Transverse colon (tissue), 4 donors: ENCODE measurements around the gene TMEM175.

Source experiments
- CTCF ChIP-seq, 5 experiments: fragments of 200-600 bp in 3 of 5; fragments of 450-650 bp in 2 of 5; sonication (generic) in 3 of 5; IDR thresholded peaks; 1 replicate in 2 of 5; 2 replicates in 3 of 5; pipeline ENCODE4 v1.5.1; 2016 to 2017; ENCODE audit warnings: antibody characterized with exemption in 5 of 5, inconsistent platforms in 3 of 5, mild to moderate bottlenecking in 2 of 5, moderate library complexity in 1 of 5
- EP300 ChIP-seq: sonication (generic); formaldehyde crosslinking; IDR thresholded peaks from one replicate; pipeline ENCODE4 v1.6.1; 2017; ENCODE audit warnings: antibody characterized with exemption, low read depth
- POLR2A ChIP-seq: fragments of 450-650 bp; IDR thresholded peaks from one replicate; pipeline ENCODE4 v1.6.1; 2016; ENCODE audit warnings: antibody characterized with exemption, mild to moderate bottlenecking, moderate library complexity
- POLR2AphosphoS5 ChIP-seq, 3 donors: sonication (generic); formaldehyde crosslinking; IDR thresholded peaks; one replicate each; pipeline ENCODE4 v1.6.1; 2016; ENCODE audit warnings: antibody characterized with exemption in 3 of 3

GRCh38 chr4:911221-911751 is 21.0 kb upstream of the TMEM175 start:
- TF ChIP-seq EP300 (no peak), CTCF (IDR thresholded peaks at IDR 0.05) (no peak), POLR2A (no peak), POLR2AphosphoS5 (IDR thresholded peaks at IDR 0.05) (no peak)
